Uterus (tissue), 4 donors: Measurements from ENCODE around the gene CCDC91. TPM values are rescaled to one million over a fixed set of nuclear protein-coding genes. Genes with fewer than 3 reads are reported as not detected.

Experiments used
- DNase-seq, 2 donors: peaks; one replicate each; pipeline ENCODE4 v3.0.0-alpha.2; 2019 to 2020
- H3K27ac ChIP-seq, 2 donors: fragments of 200-600 bp; sonication (generic); 1 replicate in 1 of 2; 2 replicates in 1 of 2; pipeline ENCODE4 v1.5.1; 2016 to 2018
- H3K27me3 ChIP-seq, 2 donors: fragments of 200-600 bp; sonication (generic); one replicate each; pipeline ENCODE4 v1.5.1; 2018 to 2019; ENCODE audit warnings: control low read depth in 1 of 2
- H3K36me3 ChIP-seq, 2 donors: fragments of 200-600 bp; sonication (generic); one replicate each; pipeline ENCODE4 v1.5.1; 2019; ENCODE audit warnings: control low read depth in 1 of 2
- H3K4me1 ChIP-seq, 2 donors: fragments of 200-600 bp; sonication (generic); one replicate each; pipeline ENCODE4 v1.5.1; 2018 to 2019; ENCODE audit warnings: control low read depth in 1 of 2
- H3K4me3 ChIP-seq, 2 donors: fragments of 200-600 bp; sonication (generic); 1 replicate in 1 of 2; 2 replicates in 1 of 2; pipeline ENCODE4 v1.5.1; 2018 to 2019; ENCODE audit warnings: mild to moderate bottlenecking in 1 of 2
- H3K9me3 ChIP-seq, 2 donors: fragments of 200-600 bp; sonication (generic); one replicate each; pipeline ENCODE4 v1.5.1; 2019; ENCODE audit warnings: control low read depth in 1 of 2
- POLR2A ChIP-seq, 2 donors: fragments of 450-650 bp; IDR thresholded peaks; one replicate each; pipeline ENCODE4 v1.6.1; 2016; ENCODE audit warnings: antibody characterized with exemption in 2 of 2, mild to moderate bottlenecking in 1 of 2, moderate library complexity in 1 of 2
- intact Hi-C: fragments of 100-400 bp; cut with DNase I; formaldehyde crosslinking; loops from one replicate; pipeline ENCODE4 v1.15.1; 2023; ENCODE audit warnings: low total_unique reads
- total RNA-seq, 4 donors: library from RNA; depleted of rRNA in 3 of 4; stranded (reverse); fragments of >200 nt in 3 of 4; gene quantifications; one replicate each; pipeline versions ENCODE4 v1.1.0 to v1.2.4, GENCODE V29; 2014 to 2023
- TF ChIP-seq, protein P1 (sequence below), 4 experiments: fragments of 200-600 bp in 2 of 4; fragments of 450-650 bp in 2 of 4; sonication (generic) in 2 of 4; IDR thresholded peaks; one replicate each; pipeline ENCODE4 v1.5.1; 2016 to 2019; ENCODE audit warnings: antibody characterized with exemption in 4 of 4, mild to moderate bottlenecking in 2 of 4, moderate library complexity in 1 of 4
- donor health status: DM: yes; HTN: yes; CAD: no.

Gene CCDC91
- total RNA-seq, 4 donors from 2014 or later, result 24.7 to 49.7 (median 41.0) TPM

DNA sequence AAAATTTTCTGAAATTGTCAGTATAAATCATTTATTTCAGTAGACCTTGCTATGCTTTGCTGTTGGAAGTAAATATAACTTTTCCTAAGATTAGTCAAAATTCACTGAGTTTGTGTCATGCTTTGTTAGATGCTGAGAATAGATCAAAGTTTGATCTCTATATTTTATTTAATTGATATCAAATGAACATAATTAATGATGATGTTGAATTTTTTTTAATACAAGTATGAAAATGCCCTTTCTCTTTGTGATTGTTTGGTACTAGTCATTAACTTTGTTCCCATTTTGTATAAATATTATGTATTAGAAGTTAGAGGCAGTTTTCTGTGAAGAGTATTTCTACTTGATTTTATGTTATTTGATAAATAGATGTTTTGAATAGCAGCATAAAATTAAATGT lies 45.7 kb downstream of the CCDC91 start:
- intact Hi-C loops, result no loop called here
- Histone ChIP-seq H3K36me3 (no peaks in the 10 kb centered on the region), H3K27me3 (no peaks in the 10 kb centered on the region), H3K9me3 (no peaks in the 10 kb centered on the region), H3K27ac (no peak overlapping the region), H3K4me3 (no peak overlapping the region), H3K4me1 (no peaks in the 10 kb centered on the region)
- TF ChIP-seq POLR2A (IDR thresholded peaks at IDR 0.05), result no peak
- TF ChIP-seq, protein P1, sequence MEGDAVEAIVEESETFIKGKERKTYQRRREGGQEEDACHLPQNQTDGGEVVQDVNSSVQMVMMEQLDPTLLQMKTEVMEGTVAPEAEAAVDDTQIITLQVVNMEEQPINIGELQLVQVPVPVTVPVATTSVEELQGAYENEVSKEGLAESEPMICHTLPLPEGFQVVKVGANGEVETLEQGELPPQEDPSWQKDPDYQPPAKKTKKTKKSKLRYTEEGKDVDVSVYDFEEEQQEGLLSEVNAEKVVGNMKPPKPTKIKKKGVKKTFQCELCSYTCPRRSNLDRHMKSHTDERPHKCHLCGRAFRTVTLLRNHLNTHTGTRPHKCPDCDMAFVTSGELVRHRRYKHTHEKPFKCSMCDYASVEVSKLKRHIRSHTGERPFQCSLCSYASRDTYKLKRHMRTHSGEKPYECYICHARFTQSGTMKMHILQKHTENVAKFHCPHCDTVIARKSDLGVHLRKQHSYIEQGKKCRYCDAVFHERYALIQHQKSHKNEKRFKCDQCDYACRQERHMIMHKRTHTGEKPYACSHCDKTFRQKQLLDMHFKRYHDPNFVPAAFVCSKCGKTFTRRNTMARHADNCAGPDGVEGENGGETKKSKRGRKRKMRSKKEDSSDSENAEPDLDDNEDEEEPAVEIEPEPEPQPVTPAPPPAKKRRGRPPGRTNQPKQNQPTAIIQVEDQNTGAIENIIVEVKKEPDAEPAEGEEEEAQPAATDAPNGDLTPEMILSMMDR (IDR thresholded peaks at IDR 0.05), result no peak
- no peak for DNase-seq

GRCh38 chr12:28237423-28237822 lies 47.2 kb downstream of the CCDC91 start:
- H3K4me3 ChIP-seq, result no peak overlapping the region
- intact Hi-C loops, result no loop called here
- TF ChIP-seq, protein P1 (IDR thresholded peaks at IDR 0.05), result no peak
- no peak for TF ChIP-seq POLR2A (IDR thresholded peaks at IDR 0.05)
- no peaks in the 10 kb centered on the region for H3K27me3 ChIP-seq
- no peaks in the 10 kb centered on the region for H3K9me3 ChIP-seq
- no peak overlapping the region for H3K27ac ChIP-seq
- no peaks in the 10 kb centered on the region for H3K4me1 ChIP-seq
- no peak for DNase-seq
- no peaks in the 10 kb centered on the region for H3K36me3 ChIP-seq

- Histone ChIP-seq H3K4me1 (no peaks in the 10 kb centered on the region), H3K27me3 (no peaks in the 10 kb centered on the region), H3K36me3 (no peaks in the 10 kb centered on the region), H3K27ac (no peak overlapping the region), H3K4me3 (no peak overlapping the region), H3K9me3 (no peaks in the 10 kb centered on the region)
- no peak for DNase-seq
- TF ChIP-seq POLR2A (IDR thresholded peaks at IDR 0.05), result no peak
- TF ChIP-seq, protein P1 (IDR thresholded peaks at IDR 0.05), result no peak
- intact Hi-C loops, result no loop called here
Observed at GRCh38 chr12:28239918-28240317, 49.7 kb downstream of the CCDC91 start.

GRCh38 chr12:28240853-28241252 lies 50.6 kb downstream of the CCDC91 start:
- Histone ChIP-seq H3K4me3 (no peak overlapping the region), H3K27me3 (no peaks in the 10 kb centered on the region), H3K9me3 (no peaks in the 10 kb centered on the region), H3K36me3 (no peaks in the 10 kb centered on the region), H3K27ac (no peak overlapping the region), H3K4me1 (no peaks in the 10 kb centered on the region)
- DNase-seq, result no peak
- intact Hi-C loops, result no loop called here
- no peak for TF ChIP-seq POLR2A (IDR thresholded peaks at IDR 0.05)
- TF ChIP-seq, protein P1 (IDR thresholded peaks at IDR 0.05), result no peak

- no peaks in the 10 kb centered on the region for H3K27me3 ChIP-seq
- intact Hi-C loops, result no loop called here
- no peaks in the 10 kb centered on the region for H3K4me1 ChIP-seq
- no peak for DNase-seq
- no peak overlapping the region for H3K27ac ChIP-seq
- no peaks in the 10 kb centered on the region for H3K36me3 ChIP-seq
- H3K9me3 ChIP-seq, result no peaks in the 10 kb centered on the region
- no peak for TF ChIP-seq POLR2A (IDR thresholded peaks at IDR 0.05)
- TF ChIP-seq, protein P1 (IDR thresholded peaks at IDR 0.05), result no peak
- H3K4me3 ChIP-seq, result no peak overlapping the region
Observed at GRCh38 chr12:28242129-28242495, 51.9 kb downstream of the CCDC91 start.
